NT2/D1 (cell line): ENCODE measurements around the gene SUSD1.

Experiments used
- DNase-seq: peaks from one replicate; pipeline ENCODE4 v3.0.0-alpha.2; 2011; ENCODE audit warnings: low read depth, low spot score
- H3K27me3 ChIP-seq: 2 replicates; pipeline ENCODE4 v1.6.0; 2011; ENCODE audit warnings: mild to moderate bottlenecking; ENCODE audit not compliant: insufficient read length, insufficient read depth
- H3K36me3 ChIP-seq: 2 replicates; pipeline ENCODE4 v1.6.1; 2011; ENCODE audit warnings: mild to moderate bottlenecking, low read length, mixed read lengths; ENCODE audit not compliant: insufficient read depth, insufficient read length
- H3K4me1 ChIP-seq: 2 replicates; pipeline ENCODE4 v1.5.1; 2011; ENCODE audit not compliant: insufficient read depth, insufficient read length
- H3K4me3 ChIP-seq: 2 replicates; pipeline ENCODE4 v1.5.1; 2011; ENCODE audit warnings: low read depth; ENCODE audit not compliant: insufficient read length
- H3K9ac ChIP-seq: 2 replicates; pipeline ENCODE4 v1.6.0; 2011; ENCODE audit warnings: low read depth; ENCODE audit not compliant: insufficient read length
- H3K9me3 ChIP-seq: 2 replicates; pipeline ENCODE4 v1.5.1; 2011; ENCODE audit warnings: mild to moderate bottlenecking, low read length; ENCODE audit not compliant: insufficient read depth
- SUZ12 ChIP-seq: IDR thresholded peaks from 2 replicates; pipeline ENCODE4 v1.6.1; 2011; ENCODE audit not compliant: insufficient read length, insufficient read depth; ENCODE audit errors: extremely low read depth
- YY1 ChIP-seq: IDR thresholded peaks from 2 replicates; pipeline ENCODE4 v1.6.1; 2011; ENCODE audit not compliant: insufficient read length, insufficient read depth
- ZNF274 ChIP-seq: IDR thresholded peaks from 2 replicates; pipeline ENCODE4 v1.6.1; 2011; ENCODE audit warnings: mild to moderate bottlenecking, low read depth, low read length

Gene SUSD1

GRCh38 chr9:112050544-112051475, 124.3 kb downstream of the SUSD1 start:
- no peak for DNase-seq
- 0 out of 2 replicates have a peak, but pooled peaks cover 3% of the 10 kb centered on the region for H3K9me3 ChIP-seq
- TF ChIP-seq SUZ12 (no peak), YY1 (no peak), ZNF274 (no peak)
- no peak overlapping the region for H3K9ac ChIP-seq
- no peaks in the 10 kb centered on the region for H3K4me1 ChIP-seq
- H3K27me3 ChIP-seq, result no peaks in the 10 kb centered on the region
- H3K36me3 ChIP-seq, result no peaks in the 10 kb centered on the region
- no peak overlapping the region for H3K4me3 ChIP-seq

- no peak for TF ChIP-seq YY1
- TF ChIP-seq SUZ12, result no peak
- no peak for TF ChIP-seq ZNF274
- Histone ChIP-seq H3K27me3 (no peaks in the 10 kb centered on the region), H3K4me3 (no peak overlapping the region), H3K4me1 (no peaks in the 10 kb centered on the region), H3K9me3 (0 out of 2 replicates have a peak, but pooled peaks cover 3% of the 10 kb centered on the region), H3K9ac (no peak overlapping the region), H3K36me3 (no peaks in the 10 kb centered on the region)
- DNase-seq, result no peak
Observed at GRCh38 chr9:112049811-112050516, 125.1 kb downstream of the SUSD1 start.

- H3K36me3 ChIP-seq, result no peaks in the 10 kb centered on the region
- TF ChIP-seq YY1 (no peak), ZNF274 (no peak), SUZ12 (no peak)
- 0 out of 2 replicates have a peak, but pooled peaks cover 3% of the 10 kb centered on the region for H3K9me3 ChIP-seq
- no peaks in the 10 kb centered on the region for H3K27me3 ChIP-seq
- no peaks in the 10 kb centered on the region for H3K4me1 ChIP-seq
- no peak for DNase-seq
- H3K4me3 ChIP-seq, result no peak overlapping the region
- H3K9ac ChIP-seq, result no peak overlapping the region
Observed at GRCh38 chr9:112048924-112049691, 126.0 kb downstream of the SUSD1 start.

GRCh38 chr9:112047538-112048066, 127.5 kb downstream of the SUSD1 start:
- no peak for TF ChIP-seq ZNF274
- TF ChIP-seq SUZ12, result no peak
- no peak for TF ChIP-seq YY1
- DNase-seq, result no peak
- Histone ChIP-seq H3K4me3 (no peak overlapping the region), H3K27me3 (no peaks in the 10 kb centered on the region), H3K9ac (no peak overlapping the region), H3K4me1 (no peaks in the 10 kb centered on the region), H3K9me3 (0 out of 2 replicates have a peak, but pooled peaks cover 3% of the 10 kb centered on the region), H3K36me3 (no peaks in the 10 kb centered on the region)

- Histone ChIP-seq H3K4me1 (peaks cover 5% of the 10 kb centered on the region), H3K27me3 (no peaks in the 10 kb centered on the region), H3K4me3 (no peak overlapping the region), H3K9me3 (0 out of 2 replicates have a peak, but pooled peaks cover 3% of the 10 kb centered on the region), H3K36me3 (no peaks in the 10 kb centered on the region), H3K9ac (no peak overlapping the region)
- DNase-seq, result no peak
- TF ChIP-seq ZNF274 (no peak), SUZ12 (no peak), YY1 (no peak)
Observed at GRCh38 chr9:112046181-112046580, 128.9 kb downstream of the SUSD1 start.

- no peak for TF ChIP-seq SUZ12
- no peak for TF ChIP-seq ZNF274
- TF ChIP-seq YY1, result no peak
- no peak for DNase-seq
- Histone ChIP-seq H3K4me3 (no peak overlapping the region), H3K9me3 (0 out of 2 replicates have a peak, but pooled peaks cover 3% of the 10 kb centered on the region), H3K36me3 (peaks cover under 1% of the 10 kb centered on the region), H3K4me1 (peaks cover 5% of the 10 kb centered on the region), H3K27me3 (no peaks in the 10 kb centered on the region), H3K9ac (no peak overlapping the region)
Observed at GRCh38 chr9:112044881-112045280, 130.2 kb downstream of the SUSD1 start.

- Histone ChIP-seq H3K27me3 (no peaks in the 10 kb centered on the region), H3K9ac (no peak overlapping the region), H3K4me1 (peaks cover 5% of the 10 kb centered on the region), H3K9me3 (0 out of 2 replicates have a peak, but pooled peaks cover 3% of the 10 kb centered on the region), H3K4me3 (no peak overlapping the region), H3K36me3 (peaks cover 6% of the 10 kb centered on the region)
- TF ChIP-seq ZNF274, result no peak
- no peak for TF ChIP-seq YY1
- TF ChIP-seq SUZ12, result no peak
- no peak for DNase-seq
Observed at GRCh38 chr9:112044186-112044585, 130.9 kb downstream of the SUSD1 start.
